ENCODE measurements around the gene PLEKHA7.
"Not testable (repeated sequence)": the region's sequence is repeated elsewhere in the genome, so short reads cannot be mapped to it uniquely, and the experiment has no call there.

PLEKHA7 gene

GRCh38 chr11:17014321-17014832, at the start of gene PLEKHA7:
Gene PLEKHA7, minus strand, starts transcription at chr11:17014414. Its CDS starts 13 bp downstream, at chr11:17014401.
- DNase-seq: no peak

GRCh38 chr11:17063171-17064002, 49.2 kb upstream of the PLEKHA7 start:
- DNase-seq: peak in 1 of 6 experiments; percentile 4

- not testable (repeated sequence) for DNase-seq
These were observed 36.9 kb upstream of the PLEKHA7 start for GRCh38 chr11:17051146-17051545.

GRCh38 chr11:17048491-17048890, 34.3 kb upstream of the PLEKHA7 start:
- DNase-seq: not testable (repeated sequence)

- DNase-seq: no peak
These were observed 32.5 kb upstream of the PLEKHA7 start for GRCh38 chr11:17046690-17047089.

- no peak for DNase-seq
These were observed 22.7 kb upstream of the PLEKHA7 start for GRCh38 chr11:17036666-17037658.

- not testable (repeated sequence) for DNase-seq
These were observed 19.8 kb upstream of the PLEKHA7 start for GRCh38 chr11:17034027-17034426.

- DNase-seq: no peak
These were observed 12.4 kb upstream of the PLEKHA7 start for GRCh38 chr11:17026487-17027082.

- DNase-seq: no peak
These were observed 10.7 kb upstream of the PLEKHA7 start for GRCh38 chr11:17024924-17025323.

GRCh38 chr11:17021511-17021910, 7.3 kb upstream of the PLEKHA7 start:
- no peak for DNase-seq

- no peak for DNase-seq
These were observed 6.6 kb upstream of the PLEKHA7 start for GRCh38 chr11:17020831-17021230.

GRCh38 chr11:17019232-17019631, 5.0 kb upstream of the PLEKHA7 start:
- DNase-seq: no peak

GRCh38 chr11:17015627-17016126, 1.5 kb upstream of the PLEKHA7 start:
- no peak for DNase-seq

GRCh38 chr11:17014833-17015626, 816 bp upstream of the PLEKHA7 start:
- peak in 1 of 6 experiments; percentile 35 for DNase-seq

GRCh38 chr11:17013548-17014320, 480 bp downstream of the PLEKHA7 start:
- peak in 2 of 6 experiments; percentile 5 to 42 for DNase-seq

GRCh38 chr11:17012712-17013547, 1.3 kb downstream of the PLEKHA7 start:
- no peak for DNase-seq

- no peak for DNase-seq
These were observed 2.0 kb downstream of the PLEKHA7 start for GRCh38 chr11:17012179-17012578.

- DNase-seq: no peak
These were observed 3.3 kb downstream of the PLEKHA7 start for GRCh38 chr11:17010851-17011420.

- DNase-seq: no peak
These were observed 6.1 kb downstream of the PLEKHA7 start for GRCh38 chr11:17008099-17008498.

- no peak for DNase-seq
These were observed 8.6 kb downstream of the PLEKHA7 start for GRCh38 chr11:17005646-17006045.
